ENCODE measurements around the gene AP2M1. TPM values are rescaled to one million over a fixed set of nuclear protein-coding genes. Genes with fewer than 3 reads are reported as not detected.

Gene AP2M1
- total and polyA plus RNA-seq, 7 donors, result 203 to 240 (median 230) TPM

GRCh38 chr3:184175981-184176376, 1.3 kb downstream of the AP2M1 start:
- H3K4me1 ChIP-seq, result peaks cover 0 to 51% (median 38%) of the 10 kb centered on the region in 4 donors

GRCh38 chr3:184176377-184177330, 2.0 kb downstream of the AP2M1 start:
- peaks cover 21 to 59% (median 45%) of the 10 kb centered on the region in 4 donors for H3K36me3 ChIP-seq
- DNase-seq, result peak; percentile 87
- intact Hi-C loops (cut with DNase I), result no loop called here

More at GRCh38 chr3:184175981-184176376, 1.3 kb downstream of the AP2M1 start:
- H3K27ac ChIP-seq, result peak overlapping the region; percentile 93 to 98 (median 96)
- no peaks in the 10 kb centered on the region for H3K9me3 ChIP-seq
- H3K27me3 ChIP-seq, result no peaks in the 10 kb centered on the region
- H3K36me3 ChIP-seq, result peaks cover 15 to 59% (median 45%) of the 10 kb centered on the region in 4 donors
- peak overlapping the region; percentile 87 to 99 (median 94) for H3K4me3 ChIP-seq
- 68 to 70% methylated on average over 3 of the region's 3 CpGs for WGBS, 2 donors
- DNase-seq, result no peak
- intact Hi-C loops (cut with DNase I), result loop anchor here (1.0 to 2.0 kb wide), 2 partner anchors 9 to 21 kb away; partner anchors contain the start of gene DVL3
- TF ChIP-seq POLR2A (IDR thresholded peaks at IDR 0.05) (no peak), CTCF (IDR thresholded peaks at IDR 0.05) (no peak), POLR2AphosphoS5 (IDR thresholded peaks at IDR 0.05) (no peak), EP300 (IDR thresholded peaks at IDR 0.05) (no peak)

GRCh38 chr3:184177331-184177731, 2.7 kb downstream of the AP2M1 start:
- WGBS, 2 donors, result 56 to 80% methylated on average over 4 of the region's 4 CpGs
- TF ChIP-seq POLR2AphosphoS5 (IDR thresholded peaks at IDR 0.05), result no peak
- no peak for TF ChIP-seq CTCF (IDR thresholded peaks at IDR 0.05)
- TF ChIP-seq EP300 (IDR thresholded peaks at IDR 0.05), result no peak
- no peak for TF ChIP-seq POLR2A (IDR thresholded peaks at IDR 0.05)
- intact Hi-C loops (cut with DNase I), result no loop called here
- peaks cover 28 to 59% (median 50%) of the 10 kb centered on the region in 4 donors for H3K36me3 ChIP-seq
- no peaks in the 10 kb centered on the region for H3K27me3 ChIP-seq
- peak overlapping the region in 2 of 4 donors; percentile 87 to 96 for H3K4me3 ChIP-seq
- no peak for DNase-seq
- no peaks in the 10 kb centered on the region for H3K9me3 ChIP-seq
- H3K4me1 ChIP-seq, result peaks cover 0 to 51% (median 38%) of the 10 kb centered on the region in 4 donors
- peak overlapping the region; percentile 93 to 98 (median 96) for H3K27ac ChIP-seq

More at GRCh38 chr3:184176377-184177330, 2.0 kb downstream of the AP2M1 start:
- Histone ChIP-seq H3K27me3 (no peaks in the 10 kb centered on the region), H3K27ac (peak overlapping the region; percentile 93 to 98 (median 96)), H3K9me3 (no peaks in the 10 kb centered on the region), H3K4me1 (peaks cover 0 to 51% (median 38%) of the 10 kb centered on the region in 4 donors), H3K4me3 (peak overlapping the region; percentile 87 to 99 (median 94))
- WGBS, 2 donors, result 68 to 83% methylated on average over 19 of the region's 19 CpGs
- peak in 2 of 4 donors; percentile 49 to 58 for TF ChIP-seq POLR2AphosphoS5 (IDR thresholded peaks at IDR 0.05)
- TF ChIP-seq CTCF (IDR thresholded peaks at IDR 0.05), result no peak
- no peak for TF ChIP-seq POLR2A (IDR thresholded peaks at IDR 0.05)
- no peak for TF ChIP-seq EP300 (IDR thresholded peaks at IDR 0.05)

- Histone ChIP-seq H3K27me3 (no peaks in the 10 kb centered on the region), H3K36me3 (peaks cover 33 to 61% (median 55%) of the 10 kb centered on the region in 4 donors), H3K9me3 (no peaks in the 10 kb centered on the region), H3K27ac (peak overlapping the region in 3 of 4 donors; percentile 93 to 98 (median 97)), H3K4me1 (peaks cover 0 to 51% (median 38%) of the 10 kb centered on the region in 4 donors), H3K4me3 (no peak overlapping the region)
- 93 to 95% methylated on average over 14 of the region's 14 CpGs for WGBS, 2 donors
- no peak for TF ChIP-seq EP300 (IDR thresholded peaks at IDR 0.05)
- TF ChIP-seq POLR2AphosphoS5 (IDR thresholded peaks at IDR 0.05), result no peak
- TF ChIP-seq POLR2A (IDR thresholded peaks at IDR 0.05), result no peak
- no peak for TF ChIP-seq CTCF (IDR thresholded peaks at IDR 0.05)
- intact Hi-C loops (cut with DNase I), result no loop called here
- no peak for DNase-seq
Observed at GRCh38 chr3:184177767-184178306, 3.2 kb downstream of the AP2M1 start.

Data from sigmoid colon (tissue), 7 donors.